ENCODE measurements around the gene KCNQ4.

Gene KCNQ4

GRCh38 chr1:40788561-40789341, 5.2 kb downstream of the KCNQ4 start:
- in situ Hi-C loops (cut with HindIII; ENCODE audit: low pct_ligation_motif_present, low sequenced_read_pairs), result no loop called here
- TF ChIP-seq CTCF (IDR thresholded peaks at IDR 0.05; ENCODE audit: low read depth, low read length, missing control alignments), result no peak
- H3K4me3 ChIP-seq (ENCODE audit: low read depth, low read length), result no peak overlapping the region
- peaks cover 2% of the 10 kb centered on the region for H3K27me3 ChIP-seq (replicated peaks)
- no peaks in the 10 kb centered on the region for H3K36me3 ChIP-seq (replicated peaks)
- no peak overlapping the region for H3K27ac ChIP-seq
- DNase-seq, result no peak

- in situ Hi-C loops (cut with HindIII; ENCODE audit: low pct_ligation_motif_present, low sequenced_read_pairs), result no loop called here
- peaks cover 2% of the 10 kb centered on the region for H3K27me3 ChIP-seq (replicated peaks)
- no peaks in the 10 kb centered on the region for H3K36me3 ChIP-seq (replicated peaks)
- no peak for DNase-seq
- H3K4me3 ChIP-seq (ENCODE audit: low read depth, low read length), result no peak overlapping the region
- TF ChIP-seq CTCF (IDR thresholded peaks at IDR 0.05; ENCODE audit: low read depth, low read length, missing control alignments), result no peak
- H3K27ac ChIP-seq, result no peak overlapping the region
Measured at GRCh38 chr1:40789342-40789598, 5.7 kb downstream of the KCNQ4 start.

GRCh38 chr1:40789661-40790430, 6.3 kb downstream of the KCNQ4 start:
- no peak overlapping the region for H3K4me3 ChIP-seq (ENCODE audit: low read depth, low read length)
- H3K27ac ChIP-seq, result no peak overlapping the region
- no peak for TF ChIP-seq CTCF (IDR thresholded peaks at IDR 0.05; ENCODE audit: low read depth, low read length, missing control alignments)
- no peaks in the 10 kb centered on the region for H3K36me3 ChIP-seq (replicated peaks)
- no peak for DNase-seq
- in situ Hi-C loops (cut with HindIII; ENCODE audit: low pct_ligation_motif_present, low sequenced_read_pairs), result no loop called here
- peaks cover 2% of the 10 kb centered on the region for H3K27me3 ChIP-seq (replicated peaks)

- no peak for DNase-seq
- no peak overlapping the region for H3K4me3 ChIP-seq (ENCODE audit: low read depth, low read length)
- H3K36me3 ChIP-seq (replicated peaks), result no peaks in the 10 kb centered on the region
- in situ Hi-C loops (cut with HindIII; ENCODE audit: low pct_ligation_motif_present, low sequenced_read_pairs), result no loop called here
- TF ChIP-seq CTCF (IDR thresholded peaks at IDR 0.05; ENCODE audit: low read depth, low read length, missing control alignments), result no peak
- H3K27ac ChIP-seq, result no peak overlapping the region
- H3K27me3 ChIP-seq (replicated peaks), result peaks cover 2% of the 10 kb centered on the region
Measured at GRCh38 chr1:40792036-40792435, 8.4 kb downstream of the KCNQ4 start.

GRCh38 chr1:40793617-40794016, 10.0 kb downstream of the KCNQ4 start:
- Histone ChIP-seq H3K36me3 (replicated peaks) (no peaks in the 10 kb centered on the region), H3K4me3 (ENCODE audit: low read depth, low read length) (no peak overlapping the region), H3K27ac (no peak overlapping the region), H3K27me3 (replicated peaks) (peaks cover 2% of the 10 kb centered on the region)
- in situ Hi-C loops (cut with HindIII; ENCODE audit: low pct_ligation_motif_present, low sequenced_read_pairs), result no loop called here
- no peak for DNase-seq
- TF ChIP-seq CTCF (IDR thresholded peaks at IDR 0.05; ENCODE audit: low read depth, low read length, missing control alignments), result no peak

All from brain microvascular endothelial cell (primary cell).